Tibial nerve (tissue), 4 donors: Measurements from ENCODE around the gene CHST14. TPM values are rescaled to one million over a fixed set of nuclear protein-coding genes. Genes with fewer than 3 reads are reported as not detected.

Experiments
- DNase-seq, 2 donors: peaks; one replicate each; pipeline ENCODE4 v3.0.0-alpha.2; 2019; ENCODE audit warnings: low spot score in 2 of 2
- H3K27ac ChIP-seq, 4 donors: fragments of 200-600 bp; sonication (generic) in 3 of 4; one replicate each; pipeline ENCODE4 v1.5.1; 2017 to 2019; ENCODE audit warnings: mild to moderate bottlenecking in 1 of 4
- H3K27me3 ChIP-seq, 2 donors: fragments of 200-600 bp; sonication (generic) in 1 of 2; one replicate each; pipeline versions ENCODE4 v1.5.1 to v1.6.0; 2017 to 2019
- H3K36me3 ChIP-seq, 3 donors: fragments of 200-600 bp; sonication (generic); one replicate each; pipeline ENCODE4 v1.5.1; 2018 to 2019
- H3K4me1 ChIP-seq, 4 donors: fragments of 200-600 bp; sonication (generic) in 3 of 4; one replicate each; pipeline ENCODE4 v1.5.1; 2017 to 2019
- H3K4me3 ChIP-seq, 4 donors: fragments of 200-600 bp; sonication (generic) in 3 of 4; one replicate each; pipeline ENCODE4 v1.5.1; 2017 to 2019; ENCODE audit warnings: mild to moderate bottlenecking in 1 of 4, moderate library complexity in 1 of 4
- H3K9me3 ChIP-seq, 4 donors: fragments of 200-600 bp; sonication (generic) in 3 of 4; one replicate each; pipeline ENCODE4 v1.5.1; 2017 to 2019
- EP300 ChIP-seq, 2 donors: sonication (generic); formaldehyde crosslinking; IDR thresholded peaks; one replicate each; pipeline ENCODE4 v1.6.1; 2017; ENCODE audit warnings: antibody characterized with exemption in 2 of 2, mild to moderate bottlenecking in 1 of 2
- POLR2A ChIP-seq, 2 donors: fragments of 450-650 bp; IDR thresholded peaks; one replicate each; pipeline ENCODE4 v1.6.1; 2017; ENCODE audit warnings: antibody characterized with exemption in 2 of 2, mild to moderate bottlenecking in 2 of 2, moderate library complexity in 2 of 2
- WGBS, 2 donors: methylation state at CpG; one replicate each; pipeline ENCODE4 v1.1.5; 2018; 5-methylcytosine and 5-hydroxymethylcytosine counted together
- total RNA-seq, 4 donors: library from RNA; depleted of rRNA; stranded (reverse); fragments of >200 nt; gene quantifications; one replicate each; pipeline ENCODE4 v1.1.0, GENCODE V29; 2016
- TF ChIP-seq, protein P1 (sequence below), 5 experiments: fragments of 200-600 bp in 3 of 5; fragments of 450-650 bp in 2 of 5; sonication (generic) in 3 of 5; IDR thresholded peaks; one replicate each; pipeline ENCODE4 v1.5.1; 2016 to 2019; ENCODE audit warnings: antibody characterized with exemption in 5 of 5, mild to moderate bottlenecking in 3 of 5, moderate library complexity in 2 of 5

Gene CHST14
- total RNA-seq, 4 donors from 2014 or later: 5.7 to 27.8 (median 15.4) TPM

DNA sequence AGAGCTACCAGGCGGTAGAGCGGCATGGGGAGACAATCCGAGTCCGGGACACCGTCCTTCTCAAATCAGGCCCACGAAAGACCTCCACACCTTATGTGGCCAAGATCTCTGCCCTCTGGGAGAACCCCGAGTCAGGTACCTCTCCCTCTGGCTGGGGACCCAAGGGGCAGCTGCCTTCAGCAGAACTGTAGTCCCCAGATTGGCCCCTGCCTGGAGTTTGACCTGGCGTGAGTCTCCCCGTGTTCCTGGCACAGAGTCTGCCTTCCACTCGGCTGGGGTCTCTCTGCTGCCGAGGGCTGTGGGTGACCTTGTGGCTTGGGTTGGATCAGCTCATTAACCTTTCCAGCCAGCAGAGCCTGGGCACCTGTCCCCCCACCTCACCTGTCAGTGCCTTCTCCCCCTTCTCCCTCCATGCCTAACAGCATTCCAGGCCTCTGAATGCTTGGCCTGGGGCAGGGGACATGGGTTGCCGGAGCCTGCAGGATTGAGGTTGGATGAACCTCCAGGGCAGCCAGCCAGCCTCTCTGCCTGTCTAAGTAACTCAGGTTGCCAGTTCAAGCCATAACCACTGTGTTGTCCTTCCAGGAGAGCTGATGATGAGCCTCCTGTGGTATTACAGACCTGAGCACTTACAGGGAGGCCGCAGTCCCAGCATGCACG, 6.8 kb upstream of the CHST14 start:
- Histone ChIP-seq H3K27me3 (no peaks in the 10 kb centered on the region), H3K27ac (no peak overlapping the region), H3K4me3 (no peak overlapping the region), H3K4me1 (peaks cover 0 to 3% (median 0%) of the 10 kb centered on the region in 4 donors), H3K9me3 (no peaks in the 10 kb centered on the region), H3K36me3 (peaks cover 4 to 96% (median 4%) of the 10 kb centered on the region in 3 donors)
- no peak for DNase-seq
- TF ChIP-seq, protein P1, sequence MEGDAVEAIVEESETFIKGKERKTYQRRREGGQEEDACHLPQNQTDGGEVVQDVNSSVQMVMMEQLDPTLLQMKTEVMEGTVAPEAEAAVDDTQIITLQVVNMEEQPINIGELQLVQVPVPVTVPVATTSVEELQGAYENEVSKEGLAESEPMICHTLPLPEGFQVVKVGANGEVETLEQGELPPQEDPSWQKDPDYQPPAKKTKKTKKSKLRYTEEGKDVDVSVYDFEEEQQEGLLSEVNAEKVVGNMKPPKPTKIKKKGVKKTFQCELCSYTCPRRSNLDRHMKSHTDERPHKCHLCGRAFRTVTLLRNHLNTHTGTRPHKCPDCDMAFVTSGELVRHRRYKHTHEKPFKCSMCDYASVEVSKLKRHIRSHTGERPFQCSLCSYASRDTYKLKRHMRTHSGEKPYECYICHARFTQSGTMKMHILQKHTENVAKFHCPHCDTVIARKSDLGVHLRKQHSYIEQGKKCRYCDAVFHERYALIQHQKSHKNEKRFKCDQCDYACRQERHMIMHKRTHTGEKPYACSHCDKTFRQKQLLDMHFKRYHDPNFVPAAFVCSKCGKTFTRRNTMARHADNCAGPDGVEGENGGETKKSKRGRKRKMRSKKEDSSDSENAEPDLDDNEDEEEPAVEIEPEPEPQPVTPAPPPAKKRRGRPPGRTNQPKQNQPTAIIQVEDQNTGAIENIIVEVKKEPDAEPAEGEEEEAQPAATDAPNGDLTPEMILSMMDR (IDR thresholded peaks at IDR 0.05): no peak
- no peak for TF ChIP-seq POLR2A (IDR thresholded peaks at IDR 0.05)
- TF ChIP-seq EP300 (IDR thresholded peaks at IDR 0.05): no peak
- 90 to 92% methylated on average over 13 to 14 of the region's 14 CpGs for WGBS, 2 donors

- Histone ChIP-seq H3K27me3 (no peaks in the 10 kb centered on the region), H3K36me3 (peaks cover 4 to 89% (median 4%) of the 10 kb centered on the region in 3 donors), H3K4me1 (peaks cover 0 to 4% (median 0%) of the 10 kb centered on the region in 4 donors), H3K4me3 (no peak overlapping the region), H3K27ac (no peak overlapping the region), H3K9me3 (no peaks in the 10 kb centered on the region)
- WGBS, 2 donors: 90 to 95% methylated on average over 3 of the region's 3 CpGs
- no peak for DNase-seq
- TF ChIP-seq POLR2A (IDR thresholded peaks at IDR 0.05): no peak
- TF ChIP-seq, protein P1 (IDR thresholded peaks at IDR 0.05): no peak
Observed at GRCh38 chr15:40464595-40465185, 6.1 kb upstream of the CHST14 start.

GRCh38 chr15:40465939-40466338, 4.8 kb upstream of the CHST14 start:
- H3K36me3 ChIP-seq: peaks cover 4 to 77% (median 4%) of the 10 kb centered on the region in 3 donors
- WGBS, 2 donors: 92 to 100% methylated on average over 5 to 9 of the region's 10 CpGs
- DNase-seq: no peak

GRCh38 chr15:40466426-40467260, 4.1 kb upstream of the CHST14 start:
- Histone ChIP-seq H3K9me3 (no peaks in the 10 kb centered on the region), H3K27me3 (no peaks in the 10 kb centered on the region), H3K4me1 (peaks cover 0 to 17% (median 4%) of the 10 kb centered on the region in 4 donors), H3K36me3 (peaks cover 4 to 69% (median 4%) of the 10 kb centered on the region in 3 donors), H3K27ac (no peak overlapping the region), H3K4me3 (no peak overlapping the region)
- TF ChIP-seq POLR2A (IDR thresholded peaks at IDR 0.05) (no peak), EP300 (IDR thresholded peaks at IDR 0.05) (no peak)
- TF ChIP-seq, protein P1 (IDR thresholded peaks at IDR 0.05): no peak
- 76 to 79% methylated on average over 7 of the region's 7 CpGs for WGBS, 2 donors
- no peak for DNase-seq

More at GRCh38 chr15:40465939-40466338, 4.8 kb upstream of the CHST14 start:
- H3K4me1 ChIP-seq: peaks cover 0 to 12% (median 3%) of the 10 kb centered on the region in 4 donors
- no peaks in the 10 kb centered on the region for H3K9me3 ChIP-seq
- TF ChIP-seq POLR2A (IDR thresholded peaks at IDR 0.05) (no peak), EP300 (IDR thresholded peaks at IDR 0.05) (no peak)
- TF ChIP-seq, protein P1 (IDR thresholded peaks at IDR 0.05): no peak
- no peaks in the 10 kb centered on the region for H3K27me3 ChIP-seq
- no peak overlapping the region for H3K27ac ChIP-seq
- no peak overlapping the region for H3K4me3 ChIP-seq
